RWPE2 (cell line): Measurements from ENCODE around the gene CHCHD1.
"Not testable (repeated sequence)": the region's sequence is repeated elsewhere in the genome, so short reads cannot be mapped to it uniquely, and the experiment has no call there.

Experiments
- ATAC-seq: fragments of 200-7000 bp; cut with Tn5 transposase; 3 replicates; pipeline ENCODE4 v1.9.1; 2021; ENCODE audit warnings: low read depth
- DNase-seq: peaks from one replicate; pipeline ENCODE4 v3.0.0-alpha.2; 2020; ENCODE audit warnings: low spot score
- H3K27ac ChIP-seq: fragments of 450-650 bp; 2 replicates; pipeline ENCODE4 v1.5.1; 2017; ENCODE audit warnings: mild to moderate bottlenecking; ENCODE audit not compliant: poor library complexity, severe bottlenecking
- H3K27me3 ChIP-seq: fragments of 250-450 bp; sonication (Bioruptor Pico); 2 replicates; pipeline ENCODE4 v1.5.1; 2021; ENCODE audit warnings: mild to moderate bottlenecking, moderate library complexity; ENCODE audit not compliant: insufficient read depth, poor library complexity, severe bottlenecking
- H3K36me3 ChIP-seq: fragments of 250-450 bp; sonication (Bioruptor Pico); 2 replicates; pipeline ENCODE4 v1.5.1; 2020; ENCODE audit warnings: low read depth, mild to moderate bottlenecking, moderate library complexity
- H3K4me1 ChIP-seq: fragments of 250-450 bp; sonication (Bioruptor Pico); 2 replicates; pipeline ENCODE4 v1.5.1; 2021; ENCODE audit warnings: mild to moderate bottlenecking, moderate library complexity; ENCODE audit not compliant: insufficient read depth, poor library complexity, severe bottlenecking
- H3K4me3 ChIP-seq: fragments of 250-450 bp; sonication (Bioruptor Pico); 2 replicates; pipeline ENCODE4 v1.5.1; 2021; ENCODE audit warnings: mild to moderate bottlenecking, moderate library complexity; ENCODE audit not compliant: severe bottlenecking
- H3K9me3 ChIP-seq: fragments of 250-450 bp; sonication (Bioruptor Pico); 2 replicates; pipeline ENCODE4 v1.5.1; 2021; ENCODE audit warnings: mild to moderate bottlenecking, moderate library complexity; ENCODE audit not compliant: severe bottlenecking
- CTCF ChIP-seq: fragments of 450-650 bp; IDR thresholded peaks from one replicate; pipeline ENCODE4 v1.5.1; 2017; ENCODE audit warnings: mild to moderate bottlenecking, moderate library complexity; ENCODE audit not compliant: poor library complexity, severe bottlenecking

Gene CHCHD1

GRCh38 chr10:73785721-73786511, 4.1 kb downstream of the CHCHD1 start:
- H3K9me3 ChIP-seq, result no peaks in the 10 kb centered on the region
- H3K4me1 ChIP-seq, result peaks cover 4% of the 10 kb centered on the region
- peak; percentile 1; the same call in 1 of the 3 replicates for ATAC-seq
- peak overlapping the region; percentile 48 for H3K27ac ChIP-seq
- no peak for DNase-seq
- H3K4me3 ChIP-seq, result peak overlapping the region; percentile 45
- no peaks in the 10 kb centered on the region for H3K27me3 ChIP-seq
- no peak for TF ChIP-seq CTCF
- peaks cover 19% of the 10 kb centered on the region for H3K36me3 ChIP-seq

- Histone ChIP-seq H3K27me3 (no peaks in the 10 kb centered on the region), H3K9me3 (no peaks in the 10 kb centered on the region), H3K27ac (peak overlapping the region; percentile 48), H3K4me3 (peak overlapping the region; percentile 45), H3K4me1 (peaks cover 4% of the 10 kb centered on the region), H3K36me3 (peaks cover 25% of the 10 kb centered on the region)
- DNase-seq (no peak), ATAC-seq (no peak)
- TF ChIP-seq CTCF, result no peak
These were observed 4.7 kb downstream of the CHCHD1 start for GRCh38 chr10:73786512-73786885.

- H3K4me1 ChIP-seq, H3K9me3 ChIP-seq, H3K4me3 ChIP-seq, H3K27me3 ChIP-seq, H3K27ac ChIP-seq, ATAC-seq, DNase-seq: not testable (repeated sequence)
- peaks cover 30% of the 10 kb centered on the region for H3K36me3 ChIP-seq
These were observed 5.4 kb downstream of the CHCHD1 start for GRCh38 chr10:73787031-73787800.

GRCh38 chr10:73788864-73789658, 7.2 kb downstream of the CHCHD1 start:
- no peak for ATAC-seq
- Histone ChIP-seq H3K4me1 (peaks cover 4% of the 10 kb centered on the region), H3K36me3 (peaks cover 24% of the 10 kb centered on the region), H3K4me3 (no peak overlapping the region), H3K9me3 (no peaks in the 10 kb centered on the region), H3K27ac (no peak overlapping the region), H3K27me3 (no peaks in the 10 kb centered on the region)
- DNase-seq, result no peak
- no peak for TF ChIP-seq CTCF

- DNase-seq, result no peak
- Histone ChIP-seq H3K27ac (no peak overlapping the region), H3K4me1 (peaks cover 2% of the 10 kb centered on the region), H3K9me3 (no peaks in the 10 kb centered on the region), H3K27me3 (no peaks in the 10 kb centered on the region), H3K4me3 (no peak overlapping the region), H3K36me3 (peaks cover 29% of the 10 kb centered on the region)
- no peak for TF ChIP-seq CTCF
- no peak for ATAC-seq
These were observed 7.8 kb downstream of the CHCHD1 start for GRCh38 chr10:73789659-73790055.
